Mesendoderm (in vitro differentiated cells): Measurements from ENCODE around the gene CHRNA5.
"Not testable (repeated sequence)": the region's sequence is repeated elsewhere in the genome, so short reads cannot be mapped to it uniquely, and the experiment has no call there.

ENCODE experiments used
- DNase-seq: peaks from one replicate; pipeline ENCODE4 v3.0.0; 2013
- H2AK5ac ChIP-seq: 2 replicates; pipeline ENCODE4 v1.6.1; 2013; ENCODE audit warnings: low read length, inconsistent platforms
- H2BK120ac ChIP-seq: 2 replicates; pipeline ENCODE4 v1.6.1; 2013; ENCODE audit warnings: low read depth, mild to moderate bottlenecking, low read length, moderate library complexity, mixed read lengths
- H2BK15ac ChIP-seq: replicated peaks from 2 replicates; pipeline ENCODE4 v1.6.1; 2013; ENCODE audit warnings: low read depth, mild to moderate bottlenecking, moderate library complexity
- H2BK5ac ChIP-seq: 2 replicates; pipeline ENCODE4 v1.6.1; 2013; ENCODE audit warnings: low read length, inconsistent platforms
- H3K18ac ChIP-seq: 2 replicates; pipeline ENCODE4 v1.6.1; 2013; ENCODE audit warnings: mild to moderate bottlenecking, low read length, mixed read lengths
- H3K23ac ChIP-seq: one replicate; pipeline ENCODE4 v1.6.1; 2013; ENCODE audit warnings: low read length
- H3K27ac ChIP-seq: 2 replicates; pipeline ENCODE4 v1.5.1; 2013; ENCODE audit warnings: low read depth, mild to moderate bottlenecking, inconsistent platforms, low read length, moderate library complexity
- H3K27me3 ChIP-seq: 2 replicates; pipeline ENCODE4 v1.6.1; 2013; ENCODE audit warnings: low read length, control low read depth, mild to moderate bottlenecking, inconsistent platforms; ENCODE audit not compliant: insufficient read depth, poor library complexity
- H3K36me3 ChIP-seq: 2 replicates; pipeline ENCODE4 v1.6.1; 2013; ENCODE audit warnings: low read length, inconsistent platforms; ENCODE audit not compliant: control insufficient read depth, insufficient read depth
- H3K4ac ChIP-seq: one replicate; pipeline ENCODE4 v1.6.1; 2013; ENCODE audit warnings: low read depth, mild to moderate bottlenecking, low read length, moderate library complexity
- H3K4me1 ChIP-seq: 2 replicates; pipeline ENCODE4 v1.6.1; 2013; ENCODE audit warnings: low read depth, low read length, inconsistent platforms; ENCODE audit not compliant: control insufficient read depth
- H3K4me2 ChIP-seq: 2 replicates; pipeline ENCODE4 v1.6.1; 2013; ENCODE audit warnings: low read length
- H3K4me3 ChIP-seq: 2 replicates; pipeline ENCODE4 v1.5.1; 2013; ENCODE audit warnings: mild to moderate bottlenecking, low read length
- H3K56ac ChIP-seq: one replicate; pipeline ENCODE4 v1.6.1; 2013; ENCODE audit warnings: low read length
- H3K79me1 ChIP-seq: 2 replicates; pipeline ENCODE4 v1.6.1; 2013; ENCODE audit warnings: low read length, inconsistent platforms
- H3K79me2 ChIP-seq: 2 replicates; pipeline ENCODE4 v1.6.1; 2013; ENCODE audit warnings: mild to moderate bottlenecking, low read length; ENCODE audit not compliant: control insufficient read depth, insufficient read depth
- H3K9ac ChIP-seq: 2 replicates; pipeline ENCODE4 v1.6.1; 2013; ENCODE audit warnings: low read length, inconsistent platforms
- H4K5ac ChIP-seq: one replicate; pipeline ENCODE4 v1.6.1; 2013; ENCODE audit warnings: low read length
- H4K8ac ChIP-seq: one replicate; pipeline ENCODE4 v1.6.1; 2013; ENCODE audit warnings: low read depth, mild to moderate bottlenecking, control low read depth, low read length, moderate library complexity
- WGBS: extraction: QIAGEN DNeasy Blood & Tissue Kit; methylation state at CpG from one replicate; pipeline ENCODE4 v1.1.7; 2013; ENCODE audit warnings: low lambda C conversion rate, missing lambda C conversion rate; ENCODE audit not compliant: insufficient coverage; ENCODE audit errors: extremely low coverage; 5-methylcytosine and 5-hydroxymethylcytosine counted together

The CHRNA5 gene

GRCh38 chr15:78609551-78609950, 44.2 kb downstream of the CHRNA5 start:
- not testable (repeated sequence) for H3K4me1 ChIP-seq, H2AK5ac ChIP-seq, H3K79me2 ChIP-seq, H3K9ac ChIP-seq, DNase-seq, H3K4me3 ChIP-seq, H3K36me3 ChIP-seq, H2BK5ac ChIP-seq, H3K4ac ChIP-seq, H3K4me2 ChIP-seq, H3K56ac ChIP-seq, H3K27ac ChIP-seq, H3K79me1 ChIP-seq, H2BK15ac ChIP-seq, H2BK120ac ChIP-seq, H3K18ac ChIP-seq, H3K27me3 ChIP-seq, H3K23ac ChIP-seq, H4K8ac ChIP-seq, H4K5ac ChIP-seq
- WGBS = no CpG with 5 or more reads among the region's 3 CpGs

- Histone ChIP-seq H3K4me2 (no peak overlapping the region), H3K18ac (no peak overlapping the region), H2AK5ac (no peak overlapping the region), H3K27ac (no peak overlapping the region), H3K56ac (no peak overlapping the region), H4K8ac (no peak overlapping the region), H2BK120ac (no peak overlapping the region), H3K4me1 (no peaks in the 10 kb centered on the region), H3K23ac (no peak overlapping the region), H3K27me3 (no peaks in the 10 kb centered on the region), H4K5ac (no peak overlapping the region), H3K9ac (no peak overlapping the region), H3K36me3 (no peaks in the 10 kb centered on the region), H3K4me3 (no peak overlapping the region), H2BK15ac (no peak overlapping the region), H3K79me1 (no peaks in the 10 kb centered on the region), H3K4ac (no peak overlapping the region), H3K79me2 (no peaks in the 10 kb centered on the region), H2BK5ac (no peak overlapping the region)
- no peak for DNase-seq
- WGBS = no CpG with 5 or more reads among the region's 3 CpGs
Observed at GRCh38 chr15:78614021-78614420, 48.7 kb downstream of the CHRNA5 start.

GRCh38 chr15:78615151-78615589, 49.9 kb downstream of the CHRNA5 start:
- Histone ChIP-seq H2BK5ac (no peak overlapping the region), H3K4me2 (no peak overlapping the region), H3K27me3 (no peaks in the 10 kb centered on the region), H3K4me3 (no peak overlapping the region), H3K9ac (no peak overlapping the region), H4K5ac (no peak overlapping the region), H3K27ac (no peak overlapping the region), H2AK5ac (no peak overlapping the region), H2BK120ac (no peak overlapping the region), H3K56ac (no peak overlapping the region), H3K18ac (no peak overlapping the region), H3K4ac (no peak overlapping the region), H4K8ac (no peak overlapping the region), H3K23ac (no peak overlapping the region), H2BK15ac (no peak overlapping the region), H3K79me2 (no peaks in the 10 kb centered on the region), H3K36me3 (no peaks in the 10 kb centered on the region), H3K4me1 (no peaks in the 10 kb centered on the region), H3K79me1 (no peaks in the 10 kb centered on the region)
- DNase-seq = no peak
- WGBS = no CpG with 5 or more reads among the region's 3 CpGs

- Histone ChIP-seq H3K4ac (no peak overlapping the region), H3K4me2 (no peak overlapping the region), H2BK5ac (no peak overlapping the region), H2BK120ac (no peak overlapping the region), H3K79me1 (no peaks in the 10 kb centered on the region), H3K4me1 (no peaks in the 10 kb centered on the region), H3K9ac (no peak overlapping the region), H3K56ac (no peak overlapping the region), H3K18ac (no peak overlapping the region), H3K36me3 (no peaks in the 10 kb centered on the region), H3K23ac (no peak overlapping the region), H3K27me3 (peaks cover 5% of the 10 kb centered on the region), H3K79me2 (no peaks in the 10 kb centered on the region), H4K8ac (no peak overlapping the region), H2AK5ac (no peak overlapping the region), H4K5ac (no peak overlapping the region), H3K27ac (no peak overlapping the region), H3K4me3 (no peak overlapping the region), H2BK15ac (no peak overlapping the region)
- no CpG with 5 or more reads among the region's 2 CpGs for WGBS
- no peak for DNase-seq
Observed at GRCh38 chr15:78616506-78616905, 51.2 kb downstream of the CHRNA5 start.

GRCh38 chr15:78617076-78617475, 51.8 kb downstream of the CHRNA5 start:
- Histone ChIP-seq H3K18ac (no peak overlapping the region), H3K79me1 (no peaks in the 10 kb centered on the region), H2BK5ac (no peak overlapping the region), H3K27me3 (peaks cover 11% of the 10 kb centered on the region), H3K9ac (no peak overlapping the region), H2BK15ac (no peak overlapping the region), H3K36me3 (no peaks in the 10 kb centered on the region), H4K8ac (no peak overlapping the region), H2BK120ac (no peak overlapping the region), H3K79me2 (no peaks in the 10 kb centered on the region), H3K4me1 (no peaks in the 10 kb centered on the region), H3K4me2 (no peak overlapping the region), H3K4me3 (no peak overlapping the region), H3K56ac (no peak overlapping the region), H4K5ac (no peak overlapping the region), H3K27ac (no peak overlapping the region), H3K4ac (no peak overlapping the region), H3K23ac (no peak overlapping the region), H2AK5ac (no peak overlapping the region)
- DNase-seq = no peak
- WGBS = no CpG with 5 or more reads among the region's 7 CpGs

GRCh38 chr15:78617516-78617915, 52.2 kb downstream of the CHRNA5 start:
- H3K27ac ChIP-seq = no peak overlapping the region
- H3K23ac ChIP-seq = no peak overlapping the region
- no peak overlapping the region for H3K4me3 ChIP-seq
- no peaks in the 10 kb centered on the region for H3K36me3 ChIP-seq
- H3K4me1 ChIP-seq = no peaks in the 10 kb centered on the region
- DNase-seq = no peak
- no peaks in the 10 kb centered on the region for H3K79me2 ChIP-seq
- H2BK5ac ChIP-seq = no peak overlapping the region
- H3K27me3 ChIP-seq = peaks cover 14% of the 10 kb centered on the region
- H3K9ac ChIP-seq = no peak overlapping the region
- H3K18ac ChIP-seq = no peak overlapping the region
- H3K4me2 ChIP-seq = no peak overlapping the region
- H4K8ac ChIP-seq = no peak overlapping the region
- no peaks in the 10 kb centered on the region for H3K79me1 ChIP-seq
- no peak overlapping the region for H3K4ac ChIP-seq
- H3K56ac ChIP-seq = no peak overlapping the region
- H2BK15ac ChIP-seq = no peak overlapping the region
- H2AK5ac ChIP-seq = no peak overlapping the region
- no peak overlapping the region for H2BK120ac ChIP-seq
- H4K5ac ChIP-seq = no peak overlapping the region
- no CpG with 5 or more reads among the region's 5 CpGs for WGBS
